ENCODE results near the gene PPP1R3G.
A peak's percentile ranks its signal among the peaks of the same experiment; 100 is the strongest.

PPP1R3G gene

DNA sequence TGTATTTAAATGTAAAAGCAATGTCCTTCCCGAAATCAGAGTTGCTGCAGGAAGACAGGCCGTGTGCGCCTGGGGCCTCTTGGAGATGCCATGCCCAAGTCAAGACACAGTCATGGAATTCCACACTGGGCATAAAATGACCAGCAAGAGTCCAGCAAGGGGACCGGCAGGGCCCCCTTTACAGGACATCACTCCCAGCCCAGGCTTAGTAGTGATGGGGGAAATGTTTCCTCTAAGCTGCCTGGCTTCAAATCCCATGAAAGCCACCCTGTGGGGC is 1.9 kb upstream of the PPP1R3G start:
- POLR2A ChIA-PET = no interaction called here
- no peak for TF ChIP-seq CTCF (IDR thresholded peaks at IDR 0.05; ENCODE audit: control extremely low read depth, extremely low read depth, low read depth, missing control alignments)
- no peak for DNase-seq (ENCODE audit: extremely low spot score)
- CTCF ChIA-PET = interaction anchor here (1.4 kb wide), 1 partner anchor 10 kb away, joined by 4 read pairs; no protein-coding TSS in a partner anchor

- DNase-seq (ENCODE audit: extremely low spot score) = no peak
- no peak for TF ChIP-seq CTCF (IDR thresholded peaks at IDR 0.05; ENCODE audit: control extremely low read depth, extremely low read depth, low read depth, missing control alignments)
- ChIA-PET CTCF (no interaction called here), POLR2A (no interaction called here)
Measured at GRCh38 chr6:5083813-5084359, 1.3 kb upstream of the PPP1R3G start.

- TF ChIP-seq CTCF (IDR thresholded peaks at IDR 0.05; ENCODE audit: control extremely low read depth, extremely low read depth, low read depth, missing control alignments) = no peak
- POLR2A ChIA-PET = no interaction called here
- DNase-seq (ENCODE audit: extremely low spot score) = peak; percentile 63
- CTCF ChIA-PET = no interaction called here
Measured at GRCh38 chr6:5084360-5084780, 771 bp upstream of the PPP1R3G start.

DNA sequence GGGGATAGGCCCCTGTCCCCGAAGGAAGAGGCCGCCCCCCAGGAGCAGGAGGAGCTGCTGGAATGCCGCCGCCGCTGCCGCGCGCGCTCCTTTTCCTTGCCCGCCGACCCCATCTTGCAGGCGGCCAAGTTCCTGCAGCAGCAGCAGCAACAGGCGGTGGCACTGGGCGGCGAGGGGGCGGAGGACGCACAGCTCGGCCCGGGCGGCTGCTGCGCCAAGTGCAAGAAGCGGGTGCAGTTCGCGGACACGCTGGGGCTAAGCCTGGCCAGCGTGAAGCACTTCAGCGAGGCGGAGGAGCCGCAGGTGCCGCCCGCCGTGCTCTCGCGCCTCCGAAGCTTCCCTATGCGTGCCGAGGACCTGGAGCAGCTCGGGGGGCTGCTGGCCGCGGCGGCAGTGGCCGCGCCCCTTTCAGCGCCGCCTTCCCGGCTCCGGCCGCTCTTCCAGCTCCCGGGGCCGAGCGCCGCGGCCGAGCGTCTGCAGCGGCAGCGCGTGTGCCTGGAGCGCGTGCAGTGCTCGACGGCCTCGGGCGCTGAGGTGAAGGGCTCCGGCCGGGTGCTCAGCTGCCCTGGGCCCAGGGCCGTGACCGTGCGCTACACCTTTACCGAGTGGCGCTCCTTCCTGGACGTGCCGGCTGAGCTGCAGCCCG is 630 bp downstream of the PPP1R3G start:
- ChIA-PET CTCF (interaction anchor here (1.2 to 1.3 kb wide), 2 partner anchors 22 to 58 kb away, joined by 3 to 7 read pairs; no protein-coding TSS in a partner anchor), POLR2A (no interaction called here)
- no peak for TF ChIP-seq CTCF (IDR thresholded peaks at IDR 0.05; ENCODE audit: control extremely low read depth, extremely low read depth, low read depth, missing control alignments)
- DNase-seq (ENCODE audit: extremely low spot score) = peak; percentile 45

DNA sequence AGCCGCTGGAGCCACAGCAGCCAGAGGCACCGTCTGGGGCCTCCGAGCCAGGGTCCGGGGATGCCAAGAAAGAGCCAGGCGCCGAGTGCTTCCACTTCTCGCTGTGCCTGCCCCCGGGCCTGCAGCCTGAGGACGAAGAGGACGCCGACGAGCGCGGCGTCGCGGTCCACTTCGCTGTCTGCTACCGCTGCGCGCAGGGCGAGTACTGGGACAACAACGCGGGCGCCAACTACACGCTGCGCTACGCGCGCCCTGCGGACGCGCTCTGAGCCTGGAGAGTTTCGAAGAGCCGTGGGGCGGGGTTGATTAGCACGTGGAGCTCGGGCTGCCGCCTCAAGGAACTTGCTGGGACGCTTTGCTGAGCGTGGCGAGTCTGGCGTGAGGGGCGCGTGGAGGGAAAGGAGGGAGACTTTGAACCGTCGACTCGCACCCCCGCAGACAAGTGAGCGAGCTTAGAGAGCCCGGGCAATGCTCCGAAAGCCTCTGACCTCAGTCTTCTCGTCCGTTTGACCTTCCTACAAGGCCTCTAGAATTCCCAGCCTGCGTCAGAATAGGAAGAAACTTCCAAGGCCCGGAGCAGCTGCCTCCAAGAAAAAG is 1.3 kb downstream of the PPP1R3G start:
- CTCF ChIA-PET = interaction anchor here (1.2 to 1.3 kb wide), 2 partner anchors 23 to 57 kb away, joined by 3 to 7 read pairs; no protein-coding TSS in a partner anchor
- POLR2A ChIA-PET = no interaction called here
- TF ChIP-seq CTCF (IDR thresholded peaks at IDR 0.05; ENCODE audit: control extremely low read depth, extremely low read depth, low read depth, missing control alignments) = no peak
- DNase-seq (ENCODE audit: extremely low spot score) = no peak

GRCh38 chr6:5087389-5087788 is 2.2 kb downstream of the PPP1R3G start:
- CTCF ChIA-PET = no interaction called here
- POLR2A ChIA-PET = no interaction called here
- DNase-seq (ENCODE audit: extremely low spot score) = no peak
- no peak for TF ChIP-seq CTCF (IDR thresholded peaks at IDR 0.05; ENCODE audit: control extremely low read depth, extremely low read depth, low read depth, missing control alignments)
